NCI-H82 treated with DMSO at 0.1 percent for 48 hours (cell line): ENCODE results near the gene TLCD1.
"Not testable (repeated sequence)": the region's sequence is repeated elsewhere in the genome, so short reads cannot be mapped to it uniquely, and the experiment has no call there.

Experiments used
- DNase-seq: peaks from one replicate; lab custom pipeline; 2025; ENCODE audit not compliant: unreplicated experiment; lab: John Stamatoyannopoulos, UW

TLCD1 gene

DNA sequence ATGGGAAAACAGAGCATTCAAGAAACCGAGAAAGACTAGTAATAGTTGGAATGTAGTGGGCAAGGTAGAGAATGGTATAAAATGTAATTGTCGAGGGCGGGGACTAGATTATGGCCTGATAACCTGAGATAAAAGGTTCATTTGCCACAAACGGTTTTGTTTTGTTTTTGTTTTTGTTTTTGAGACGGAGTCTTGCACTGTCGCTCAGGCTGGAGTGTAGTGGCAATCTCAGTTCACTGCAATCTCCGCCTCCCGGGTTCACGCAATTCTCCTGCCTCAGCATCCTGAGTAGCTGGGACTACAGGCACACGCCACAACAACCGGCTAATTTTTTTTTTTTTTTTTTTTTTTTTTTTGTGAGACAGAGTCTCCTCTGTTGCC lies 3.9 kb upstream of the TLCD1 start:
- no peak for DNase-seq

DNA sequence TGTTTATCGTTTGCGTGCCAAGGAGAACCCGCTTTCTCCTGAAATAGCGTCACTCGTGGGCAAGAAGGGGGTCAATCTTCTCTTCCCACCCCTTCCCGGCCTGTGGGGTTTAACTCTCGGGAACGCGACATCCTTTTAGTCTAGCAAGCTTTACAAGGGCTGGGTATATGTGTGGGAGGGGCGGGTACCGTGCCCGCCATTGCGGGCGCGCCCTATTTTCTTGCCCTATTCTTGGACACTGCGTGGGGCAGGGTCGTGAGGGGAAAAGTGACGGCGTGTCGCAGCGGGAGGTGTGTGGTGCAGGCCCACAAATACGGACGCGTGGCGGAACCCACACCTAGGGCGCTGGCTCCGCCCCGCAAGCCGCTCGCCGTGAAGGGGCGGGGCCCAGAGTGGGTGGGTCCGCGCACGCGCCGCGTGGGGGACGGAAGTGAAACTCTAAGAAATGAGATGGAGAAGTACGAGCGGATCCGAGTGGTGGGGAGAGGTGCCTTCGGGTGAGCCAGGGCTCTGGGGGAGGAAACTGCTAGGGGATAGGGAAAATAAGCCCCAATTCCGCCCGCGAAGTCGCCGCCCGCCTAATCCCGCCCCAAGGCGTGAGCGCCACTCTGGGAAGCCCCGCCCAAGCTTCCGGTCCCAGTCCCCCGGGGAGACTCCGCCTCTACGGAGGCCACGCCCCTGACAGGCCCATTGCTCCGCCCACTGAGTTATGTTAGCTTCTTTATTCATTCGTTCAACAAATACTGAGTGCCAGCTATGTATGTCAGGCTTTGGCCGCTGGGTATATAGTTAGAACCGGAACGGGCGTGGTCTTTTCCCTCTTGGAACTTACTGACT lies 2.5 kb upstream of the TLCD1 start, which contains the start of gene NEK8:
TSS of gene NEK8 (plus strand) at position 425 of the 837 bp plus-strand sequence. CDS start at position 451, 26 bp downstream.
- peak; percentile 85 for DNase-seq

DNA sequence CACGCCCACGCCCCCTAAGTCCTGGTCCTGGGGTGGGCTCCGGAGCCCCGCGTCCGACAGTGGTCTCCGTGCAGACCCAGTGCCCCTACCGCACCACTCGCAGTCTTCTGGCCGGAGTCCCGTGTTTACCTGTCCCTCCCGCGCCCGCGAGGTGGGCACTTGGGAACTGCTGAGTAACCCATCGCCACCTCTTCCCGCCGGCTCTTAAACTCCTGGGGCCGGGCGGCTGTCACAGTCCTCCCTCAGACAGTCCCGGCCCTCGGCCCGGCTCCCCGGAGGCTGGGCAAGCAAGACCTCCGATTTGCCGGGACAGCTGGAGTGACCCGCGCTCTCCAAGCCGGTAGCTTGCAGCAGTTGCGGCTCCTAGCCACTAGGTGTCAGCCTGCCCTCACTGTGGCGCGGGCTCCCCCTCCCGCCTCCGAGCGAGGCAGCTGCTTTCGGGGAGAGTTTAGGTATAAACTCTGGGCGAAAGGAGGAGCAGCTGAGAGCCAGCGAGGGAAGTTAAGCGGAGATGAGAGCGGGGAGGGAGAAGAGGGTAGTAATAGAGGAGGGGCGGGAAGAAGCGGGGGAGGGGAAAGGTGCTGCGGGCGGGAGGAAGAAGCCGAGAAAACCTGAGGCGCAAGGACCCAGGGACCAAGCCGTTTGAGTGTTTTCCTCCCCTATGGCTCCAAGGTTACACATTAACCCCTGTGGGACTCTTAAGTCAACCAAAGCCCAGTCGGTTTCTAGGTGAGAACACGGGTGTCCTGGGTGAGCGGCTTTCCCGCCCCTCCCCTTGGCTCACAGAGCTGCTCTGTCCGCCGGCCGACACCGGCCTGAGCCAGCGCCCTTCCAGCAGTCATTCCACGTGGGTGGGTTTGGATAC lies 826 bp upstream of the TLCD1 start:
- DNase-seq = peak; percentile 97

DNA sequence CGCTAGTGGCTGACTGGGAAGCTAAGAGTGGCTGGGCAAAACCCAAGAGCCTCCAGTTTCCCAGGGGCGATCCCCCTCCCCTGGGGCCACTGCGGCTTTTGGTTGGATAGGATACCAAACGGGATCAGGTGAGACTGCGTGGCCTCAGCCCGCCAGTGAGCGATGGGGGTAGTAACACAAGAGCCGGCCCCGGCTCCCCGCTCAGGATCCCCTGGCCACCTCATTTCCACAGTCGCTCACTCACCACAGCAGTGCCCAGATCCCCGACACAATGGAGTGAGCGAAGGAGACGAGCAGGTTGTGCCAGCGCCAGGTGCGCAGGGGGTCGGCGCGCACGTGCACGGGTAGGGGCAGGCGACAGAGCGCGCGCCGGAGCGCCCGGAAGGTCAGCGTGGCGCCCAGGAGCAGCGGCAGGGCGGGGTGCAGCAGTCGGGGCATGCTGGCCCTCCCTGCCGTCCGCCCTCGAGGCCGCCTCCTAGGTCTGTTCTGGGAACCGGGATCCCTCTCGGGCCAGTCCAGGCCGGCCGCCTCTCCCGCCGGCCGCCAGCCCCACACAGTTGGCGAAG lies 290 bp downstream of the TLCD1 start:
- peak; percentile 85 for DNase-seq

DNA sequence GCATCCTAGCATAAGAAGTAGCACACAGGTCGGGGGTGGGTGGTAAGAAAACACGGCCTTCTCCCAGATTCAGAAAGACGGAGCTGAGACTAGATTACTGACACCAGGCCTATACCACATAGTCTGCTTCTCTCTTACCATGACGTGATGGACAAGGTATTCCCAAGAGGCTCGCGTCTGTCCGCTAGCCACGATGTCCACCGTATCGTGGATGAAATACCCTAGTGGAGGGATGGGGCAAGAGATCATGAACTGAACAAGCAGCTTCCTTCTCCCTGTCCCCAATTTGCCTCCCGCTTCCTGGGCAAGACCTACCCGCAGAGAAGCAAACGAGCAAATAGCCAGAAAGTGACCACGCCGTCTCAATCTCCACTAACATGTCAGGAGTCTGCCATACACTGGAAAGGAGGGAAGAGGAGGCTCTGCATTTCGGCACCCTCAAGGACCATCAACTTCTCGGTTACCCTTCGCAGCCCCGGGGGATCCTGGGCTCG lies 820 bp downstream of the TLCD1 start:
- DNase-seq = peak; percentile 85

DNA sequence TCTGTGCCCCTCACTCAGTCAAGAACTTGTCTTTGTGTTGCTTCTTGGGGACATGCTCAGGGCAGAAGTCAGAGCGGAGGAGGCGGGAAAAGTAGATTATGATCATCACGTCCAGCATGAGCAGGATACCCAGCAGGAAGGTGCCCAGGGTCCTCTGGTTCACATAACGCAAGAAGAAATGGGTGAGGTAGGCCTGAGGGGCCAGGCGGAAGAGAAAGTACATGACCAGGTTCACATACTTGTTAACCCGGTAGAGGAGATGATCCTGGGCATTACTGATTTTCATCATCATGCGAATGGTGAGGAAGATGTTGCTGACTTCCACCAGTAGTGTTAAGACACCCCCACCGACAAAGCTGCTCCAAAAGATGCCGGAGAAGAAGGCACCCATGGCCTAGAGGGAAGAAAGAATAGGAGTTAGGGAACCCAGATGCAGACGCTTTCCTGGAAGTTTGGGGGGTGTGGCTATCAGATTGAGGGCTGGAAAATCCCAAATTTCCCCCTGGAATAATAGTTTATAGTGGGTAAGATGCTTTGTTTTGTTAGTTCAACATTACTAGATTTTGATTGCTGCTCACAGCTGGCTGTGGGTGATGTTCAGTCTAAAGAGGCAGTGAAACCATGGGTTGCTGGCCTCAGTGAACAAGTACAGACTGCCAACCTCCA lies 1.4 kb downstream of the TLCD1 start:
- no peak for DNase-seq

DNA sequence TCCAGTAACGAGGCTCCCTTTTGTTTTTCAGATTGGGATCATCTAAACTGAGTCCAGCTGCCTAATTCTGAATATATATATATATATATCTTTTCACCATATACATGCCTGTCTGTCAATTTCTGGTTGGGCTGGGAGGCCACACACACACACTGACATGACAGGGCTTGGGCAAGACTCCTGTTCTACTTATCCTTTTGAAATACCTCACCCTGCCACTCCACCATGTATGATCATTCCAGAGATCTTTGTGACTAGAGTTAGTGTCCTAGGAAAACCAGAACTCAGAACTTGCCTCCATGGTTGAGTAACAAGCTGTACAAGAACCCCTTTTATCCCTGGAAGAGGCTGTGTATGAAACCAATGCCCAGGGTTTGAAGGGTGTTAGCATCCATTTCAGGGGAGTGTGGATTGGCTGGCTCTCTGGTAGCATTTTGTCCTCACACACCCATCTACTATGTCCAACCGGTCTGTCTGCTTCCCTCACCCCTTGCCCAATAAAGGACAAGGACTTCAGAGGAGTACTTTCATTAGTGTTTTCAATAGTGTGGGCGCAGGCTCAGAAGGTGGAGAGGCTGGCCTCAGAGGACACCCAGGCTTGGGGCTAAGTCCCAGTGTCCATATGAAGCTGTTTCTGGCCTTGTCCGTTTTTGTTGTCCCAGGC lies 2.1 kb downstream of the TLCD1 start:
- DNase-seq = not testable (repeated sequence)

DNA sequence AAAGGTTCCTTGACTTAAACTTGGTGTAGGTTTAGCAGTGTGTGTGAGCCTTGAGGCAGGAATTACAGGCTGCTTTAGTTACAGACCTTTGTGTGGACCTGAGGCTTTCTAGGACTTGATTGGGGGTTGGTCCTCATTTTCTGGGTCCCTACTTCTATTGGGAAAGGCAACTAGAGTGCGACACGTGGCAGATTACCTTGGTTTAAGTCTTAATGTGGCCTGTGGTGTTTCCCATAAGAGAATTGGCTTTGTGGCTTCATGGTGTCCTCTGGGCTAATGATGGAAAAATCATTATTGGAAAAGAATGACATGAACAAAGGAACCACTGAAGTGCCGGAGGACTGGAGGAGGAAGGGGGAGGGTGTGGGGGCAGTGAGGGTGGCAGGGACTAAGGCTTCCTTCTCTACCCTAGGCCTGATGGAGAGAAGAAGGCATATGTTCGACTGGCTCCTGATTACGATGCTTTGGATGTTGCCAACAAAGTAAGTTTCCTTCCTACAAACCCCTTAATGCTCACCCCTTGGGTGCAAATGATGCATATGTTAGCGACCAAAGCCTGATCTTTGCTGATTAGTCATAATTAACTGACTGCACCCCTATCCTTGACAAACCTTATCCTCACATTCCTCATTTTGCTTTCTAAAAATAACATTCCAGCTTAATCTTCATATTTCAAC lies 2.7 kb downstream of the TLCD1 start:
- DNase-seq = no peak

DNA sequence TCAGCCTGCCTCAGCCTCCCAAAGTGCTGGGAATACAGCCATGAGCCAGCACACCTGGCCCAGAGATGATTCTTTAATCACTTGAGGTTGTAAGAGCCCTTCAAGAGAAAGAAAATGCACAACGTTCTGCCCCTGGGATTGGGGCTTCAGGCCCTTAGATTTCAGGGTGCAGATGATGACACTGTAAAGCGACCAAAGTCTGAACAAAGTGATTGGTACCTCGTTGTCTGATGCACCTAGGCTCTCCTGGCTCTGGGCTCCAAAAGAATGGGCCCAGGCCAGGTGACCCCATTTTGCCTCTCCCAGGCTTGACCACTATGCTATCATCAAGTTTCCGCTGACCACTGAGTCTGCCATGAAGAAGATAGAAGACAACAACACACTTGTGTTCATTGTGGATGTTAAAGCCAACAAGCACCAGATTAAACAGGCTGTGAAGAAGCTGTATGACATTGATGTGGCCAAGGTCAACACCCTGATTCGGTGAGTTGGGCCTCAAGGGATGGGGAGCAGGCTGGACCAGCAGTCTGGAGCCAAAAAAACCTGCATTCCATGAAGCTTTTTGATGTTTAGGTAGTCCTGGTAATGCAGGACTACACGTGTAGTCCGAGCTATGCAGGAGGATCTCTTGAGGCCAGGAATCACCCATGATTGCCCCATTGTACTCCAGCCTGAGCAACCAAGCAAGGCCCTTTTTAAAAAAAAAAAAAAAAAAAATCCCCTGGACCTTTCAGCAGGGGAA lies 3.4 kb downstream of the TLCD1 start:
- DNase-seq = no peak

DNA sequence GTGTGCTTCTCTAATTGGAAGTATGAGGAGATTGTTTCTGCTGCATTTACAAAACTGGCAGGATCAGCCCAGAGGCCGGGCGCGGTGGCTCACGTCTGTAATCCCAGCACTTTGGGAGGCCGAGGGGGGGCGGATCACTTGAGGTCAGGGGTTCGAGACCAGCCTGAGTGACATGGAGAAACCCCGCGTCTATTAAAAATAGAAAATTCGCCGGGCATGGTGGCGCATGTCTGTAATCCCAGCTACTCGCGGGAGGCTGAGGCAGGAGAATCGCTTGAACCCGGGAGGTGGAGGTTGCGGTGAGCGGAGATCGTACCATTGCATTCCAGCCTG lies 5.1 kb downstream of the TLCD1 start:
- not testable (repeated sequence) for DNase-seq

DNA sequence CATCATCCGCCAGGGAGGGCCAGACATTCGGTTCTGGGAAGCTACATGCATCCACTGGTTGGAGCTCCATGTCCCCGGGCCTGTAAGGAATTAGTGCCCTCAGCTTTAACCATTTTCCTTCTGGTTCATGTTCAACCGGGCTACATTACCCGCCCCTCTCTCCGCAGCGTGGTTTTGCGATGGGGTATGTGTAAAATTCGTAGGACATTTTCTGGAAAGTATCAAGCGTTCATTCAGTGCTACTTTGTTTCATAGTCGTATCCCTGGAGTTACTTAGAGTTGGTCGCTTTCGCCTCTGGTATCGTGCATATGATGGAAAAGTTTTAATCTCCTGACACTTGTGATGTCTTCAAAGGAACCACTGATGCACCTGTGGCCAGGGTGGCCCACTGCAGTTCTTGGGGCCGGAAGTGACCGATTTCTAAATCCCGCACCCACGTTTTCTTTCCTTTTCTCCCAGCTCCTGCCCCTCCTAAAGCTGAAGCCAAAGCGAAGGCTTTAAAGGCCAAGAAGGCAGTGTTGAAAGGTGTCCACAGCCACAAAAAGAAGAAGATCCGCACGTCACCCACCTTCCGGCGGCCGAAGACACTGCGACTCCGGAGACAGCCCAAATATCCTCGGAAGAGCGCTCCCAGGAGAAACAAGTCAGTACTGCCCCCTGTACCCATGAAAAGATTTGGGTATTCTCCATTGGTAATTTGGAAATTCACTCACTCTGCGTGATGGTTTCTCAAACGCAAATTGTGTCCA lies 5.6 kb downstream of the TLCD1 start:
- DNase-seq = no peak

DNA sequence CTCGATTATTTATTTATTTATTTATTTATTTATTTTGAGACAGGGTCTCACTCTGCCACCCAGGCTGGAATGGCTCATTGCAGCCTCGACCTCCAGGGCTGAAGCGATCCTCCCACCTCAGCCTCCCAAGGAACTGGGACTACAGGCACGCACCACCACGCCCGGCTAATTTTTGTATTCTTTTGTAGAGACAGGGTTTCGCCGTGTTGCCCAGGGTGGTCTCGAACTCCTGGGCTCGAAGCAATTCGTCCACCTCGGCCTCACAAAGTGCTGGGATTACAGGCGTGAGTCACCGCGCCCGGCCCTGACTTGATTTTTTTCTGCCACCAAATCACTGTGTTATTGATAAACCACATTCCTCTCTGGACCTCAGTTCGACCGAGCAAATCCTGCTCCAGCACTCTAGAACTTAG lies 7.0 kb downstream of the TLCD1 start:
- DNase-seq = no peak

DNA sequence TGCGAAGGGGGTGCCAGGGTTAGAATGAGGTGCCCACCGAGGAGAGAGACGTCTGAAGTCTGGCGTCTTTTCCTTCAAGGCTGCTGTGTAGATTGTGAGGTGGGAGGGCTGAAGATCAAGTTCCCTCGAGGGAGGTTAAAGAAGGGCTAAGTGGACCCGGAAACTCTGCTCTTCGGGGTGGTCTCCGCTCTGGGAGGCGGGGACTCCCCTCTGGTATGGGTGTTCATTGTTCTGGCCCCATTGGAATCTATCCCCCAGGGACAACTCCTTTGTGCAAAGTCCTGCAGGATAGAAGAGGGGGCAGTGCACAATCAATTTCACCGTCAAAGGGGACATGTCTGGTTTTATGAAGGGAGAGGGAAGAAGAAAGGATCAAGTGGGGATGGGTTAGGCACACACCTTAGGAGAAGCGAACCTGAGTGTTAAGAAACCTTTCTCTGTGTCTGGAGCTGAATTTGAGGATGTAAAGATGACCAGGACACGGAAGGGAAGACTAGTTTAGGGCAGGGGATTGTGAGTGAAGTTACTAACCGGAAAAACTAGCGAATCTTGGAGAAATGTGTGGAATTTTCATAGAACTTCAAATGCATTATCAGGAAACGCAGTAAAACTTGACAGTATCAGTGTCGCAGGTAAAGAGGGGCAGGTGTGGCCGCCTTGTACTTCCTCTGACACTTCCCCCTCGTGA lies 7.6 kb downstream of the TLCD1 start:
- no peak for DNase-seq

DNA sequence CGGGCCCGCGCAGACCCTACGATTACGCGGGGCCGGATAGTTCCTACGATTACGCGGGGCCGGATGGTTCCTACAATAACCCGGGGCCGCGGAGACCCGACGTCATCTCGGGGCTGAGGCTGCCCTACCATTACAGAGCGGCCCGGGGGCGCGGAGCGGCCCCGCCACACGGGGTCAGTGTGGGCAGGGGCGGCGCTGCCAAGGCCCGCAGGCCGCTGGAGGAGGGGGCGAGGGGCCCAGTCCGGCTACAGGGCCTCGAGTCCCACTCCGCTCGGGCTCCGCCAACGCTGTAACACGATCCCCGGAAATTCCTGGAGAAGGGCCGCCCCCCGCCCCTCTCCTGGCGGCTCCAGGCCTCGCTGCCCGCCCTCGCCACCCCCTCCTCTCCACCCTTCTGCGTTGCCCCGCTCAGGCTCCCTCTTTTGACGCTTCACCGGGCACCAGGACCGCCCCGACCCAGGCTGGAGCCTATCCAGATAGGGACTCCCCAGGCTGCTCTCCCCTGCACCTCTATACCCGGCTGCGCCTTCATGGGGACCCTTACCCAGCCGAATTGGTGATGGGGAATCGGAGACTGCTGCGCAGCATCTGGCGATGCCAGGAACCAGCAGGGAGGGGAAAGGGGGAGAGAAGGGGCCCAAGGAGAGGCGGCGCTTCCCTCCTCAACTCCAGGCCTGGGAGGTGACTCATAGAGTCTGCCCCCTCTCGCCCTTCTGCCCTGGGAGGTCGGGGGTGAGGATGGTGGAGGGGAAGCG lies 8.3 kb downstream of the TLCD1 start, which contains the start of gene RAB34:
TSS of gene RAB34 (minus strand) at position 291 of the 755 bp plus-strand sequence. CDS start 602 bp downstream, outside the sequence.
- peak; percentile 66 for DNase-seq

DNA sequence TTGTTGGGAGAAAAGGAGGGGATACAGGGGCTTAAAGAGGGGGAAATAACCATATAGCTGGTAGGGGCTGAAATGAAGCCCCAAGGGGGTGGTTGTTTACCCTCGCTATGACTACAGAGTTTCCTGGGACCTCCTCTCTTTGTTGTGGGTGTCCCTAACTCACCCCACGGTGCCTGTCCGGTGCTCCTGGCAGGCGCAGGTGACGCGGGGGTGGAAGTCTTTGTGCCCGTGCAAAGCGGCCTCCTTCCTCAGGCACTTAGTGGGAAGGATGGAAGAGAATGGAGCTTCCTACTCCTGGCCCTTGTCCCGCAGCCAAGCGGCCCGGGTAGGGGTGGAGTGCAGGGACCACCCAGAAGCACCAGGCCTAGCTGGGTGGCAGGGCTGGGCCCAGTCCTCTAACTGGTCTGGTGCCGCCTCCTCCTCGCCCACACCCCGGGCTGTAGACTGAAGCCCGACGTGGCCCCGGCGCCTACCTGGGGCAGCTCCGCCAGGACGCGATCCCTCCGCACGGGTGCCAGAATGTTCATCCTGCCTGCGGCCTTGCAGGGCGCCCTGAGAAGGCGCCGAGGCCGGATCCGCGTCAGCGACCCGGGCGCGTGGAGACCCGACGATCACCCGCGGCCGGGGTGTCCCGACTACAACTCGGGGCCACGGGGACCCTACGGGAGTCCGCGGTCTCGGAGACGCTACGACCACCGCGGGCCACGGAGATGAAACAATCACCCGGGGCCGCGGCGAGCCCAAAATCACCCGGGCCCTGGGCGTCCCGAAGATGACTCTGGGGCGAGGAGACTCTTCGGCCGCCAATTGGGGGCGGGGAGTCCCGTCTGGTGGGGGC lies 9.1 kb downstream of the TLCD1 start:
- DNase-seq = no peak

DNA sequence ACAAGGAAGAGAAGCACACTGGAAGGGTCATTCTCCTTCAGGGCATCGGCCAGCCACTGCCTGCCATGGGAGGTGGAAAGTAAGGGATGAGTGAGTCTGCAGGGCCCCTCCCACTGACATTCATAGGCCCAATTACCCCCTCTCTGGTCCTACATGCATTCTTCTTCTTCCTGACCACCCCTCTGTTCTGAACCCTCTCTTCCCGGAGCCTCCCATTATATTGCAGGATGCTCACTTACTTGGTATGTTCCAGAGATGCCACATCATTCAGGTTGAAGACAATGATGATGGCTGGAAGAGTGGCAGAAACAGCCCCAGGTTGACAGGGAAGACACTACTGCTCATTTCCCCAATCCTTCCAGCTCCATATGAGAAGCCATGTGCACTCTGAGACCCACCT lies 10.8 kb downstream of the TLCD1 start:
- DNase-seq = no peak
